Measurements from ENCODE around the gene ADGRG6.

- TF ChIP-seq POLR2A (IDR thresholded peaks at IDR 0.05; ENCODE audit: low read depth, low read length) (no peak), POLR2AphosphoS5 (IDR thresholded peaks at IDR 0.05; ENCODE audit: low read depth, low read length) (no peak)
Measured at GRCh38 chr6:142378138-142378875, 76.5 kb downstream of the ADGRG6 start.
